AG08396 (cell line): ENCODE measurements around the gene LENG9.

Source experiments
- DNase-seq: peaks from one replicate; pipeline ENCODE4 v3.0.0; 2012; ENCODE audit warnings: low spot score, mixed read lengths

The LENG9 gene

GRCh38 chr19:54439174-54439851 is 24.3 kb downstream of the LENG9 start:
- no peak for DNase-seq

GRCh38 chr19:54436628-54437252 is 26.8 kb downstream of the LENG9 start:
- DNase-seq = no peak

GRCh38 chr19:54436031-54436523 is 27.5 kb downstream of the LENG9 start:
- no peak for DNase-seq

- DNase-seq = no peak
Measured at GRCh38 chr19:54435551-54436016, 28.0 kb downstream of the LENG9 start.

GRCh38 chr19:54434873-54435214 is 28.7 kb downstream of the LENG9 start:
- no peak for DNase-seq

GRCh38 chr19:54434112-54434872 is 29.3 kb downstream of the LENG9 start:
- DNase-seq = no peak

GRCh38 chr19:54433697-54434096 is 29.9 kb downstream of the LENG9 start:
- DNase-seq = no peak

GRCh38 chr19:54432144-54432738 is 31.3 kb downstream of the LENG9 start:
- DNase-seq = no peak

- DNase-seq = no peak
Measured at GRCh38 chr19:54431255-54431838, 32.2 kb downstream of the LENG9 start.

- DNase-seq = peak; percentile 80
Measured at GRCh38 chr19:54430306-54431254, 33.0 kb downstream of the LENG9 start.

GRCh38 chr19:54429545-54430227 is 33.9 kb downstream of the LENG9 start:
- no peak for DNase-seq

GRCh38 chr19:54429176-54429495 is 34.4 kb downstream of the LENG9 start:
- DNase-seq = no peak

- no peak for DNase-seq
Measured at GRCh38 chr19:54428323-54429175, 35.0 kb downstream of the LENG9 start.

- DNase-seq = no peak
Measured at GRCh38 chr19:54427586-54427985, 36.0 kb downstream of the LENG9 start.

- DNase-seq = no peak
Measured at GRCh38 chr19:54426291-54426931, 37.2 kb downstream of the LENG9 start.

GRCh38 chr19:54425382-54425723 is 38.2 kb downstream of the LENG9 start:
- no peak for DNase-seq

GRCh38 chr19:54424660-54425381 is 38.8 kb downstream of the LENG9 start:
- no peak for DNase-seq

- no peak for DNase-seq
Measured at GRCh38 chr19:54424201-54424600, 39.4 kb downstream of the LENG9 start.

- no peak for DNase-seq
Measured at GRCh38 chr19:54422136-54422535, 41.4 kb downstream of the LENG9 start.
